Measurements from ENCODE around the gene TOMM22.

Gene TOMM22

GRCh38 chr22:38715852-38716251, 34.1 kb downstream of the TOMM22 start:
- no peak for FAIRE-seq

- no peak for FAIRE-seq
These were observed 34.5 kb downstream of the TOMM22 start for GRCh38 chr22:38716271-38716670.

GRCh38 chr22:38716826-38717225, 35.1 kb downstream of the TOMM22 start:
- FAIRE-seq = no peak

- FAIRE-seq = no peak
These were observed 35.5 kb downstream of the TOMM22 start for GRCh38 chr22:38717244-38717643.

GRCh38 chr22:38718414-38718813, 36.7 kb downstream of the TOMM22 start:
- no peak for FAIRE-seq

- FAIRE-seq = no peak
These were observed 37.4 kb downstream of the TOMM22 start for GRCh38 chr22:38719196-38719595.

GRCh38 chr22:38720350-38720749, 38.6 kb downstream of the TOMM22 start:
- no peak for FAIRE-seq

GRCh38 chr22:38721551-38721950, 39.8 kb downstream of the TOMM22 start:
- FAIRE-seq = no peak

GRCh38 chr22:38724176-38724575, 42.4 kb downstream of the TOMM22 start:
- no peak for FAIRE-seq

GRCh38 chr22:38724926-38725571, 43.3 kb downstream of the TOMM22 start:
- FAIRE-seq = no peak

GRCh38 chr22:38725900-38726655, 44.3 kb downstream of the TOMM22 start:
- no peak for FAIRE-seq

GRCh38 chr22:38727123-38727522, 45.4 kb downstream of the TOMM22 start:
- no peak for FAIRE-seq

- no peak for FAIRE-seq
These were observed 46.0 kb downstream of the TOMM22 start for GRCh38 chr22:38727530-38728451.

GRCh38 chr22:38728871-38729796, 47.4 kb downstream of the TOMM22 start:
- no peak for FAIRE-seq

GRCh38 chr22:38729946-38730345, 48.2 kb downstream of the TOMM22 start:
- FAIRE-seq = no peak

GRCh38 chr22:38730411-38730871, 48.7 kb downstream of the TOMM22 start:
- FAIRE-seq = no peak

GRCh38 chr22:38731703-38732161, 50.0 kb downstream of the TOMM22 start:
- no peak for FAIRE-seq

- FAIRE-seq = no peak
These were observed 50.6 kb downstream of the TOMM22 start for GRCh38 chr22:38732251-38732815.

GRCh38 chr22:38733329-38733723, 51.6 kb downstream of the TOMM22 start:
- FAIRE-seq = no peak

- FAIRE-seq = no peak
These were observed 52.1 kb downstream of the TOMM22 start for GRCh38 chr22:38733724-38734381.

Measured in endometrium (tissue), 2 donors.